Activated T-helper 2 cell treated with anti-CD3 and anti-CD28 coated beads, Interferon-gamma antibody, Interleukin-2, Interleukin-4, amounts not matched to agents 10 μg/mL and 5 μg/mL and 100 μg/mL, durations not matched to agents 14 hours and 24 hours and 36 hours (primary cell): ENCODE results near the gene L3HYPDH. TPM values are rescaled to one million over a fixed set of nuclear protein-coding genes. Genes with fewer than 3 reads are reported as not detected.

Source experiments
- DNase-seq: peaks from one replicate; pipeline ENCODE4 v3.0.0; 2021; ENCODE audit warnings: low spot score
- H3K27ac Mint-ChIP-seq: one replicate; pipeline ENCODE4 v1.8.0; 2021; ENCODE audit warnings: mixed read lengths
- H3K27me3 Mint-ChIP-seq: one replicate; pipeline ENCODE4 v1.8.0; 2021; ENCODE audit warnings: low read depth, mixed read lengths
- H3K36me3 Mint-ChIP-seq: one replicate; pipeline ENCODE4 v1.8.0; 2021; ENCODE audit warnings: low read depth, mixed read lengths
- H3K4me1 Mint-ChIP-seq: one replicate; pipeline ENCODE4 v1.8.0; 2021; ENCODE audit warnings: low read depth, mixed read lengths
- H3K4me3 Mint-ChIP-seq: one replicate; pipeline ENCODE4 v1.8.0; 2021; ENCODE audit warnings: low read depth, mild to moderate bottlenecking, moderate library complexity, mixed read lengths
- H3K9me3 Mint-ChIP-seq: one replicate; pipeline ENCODE4 v1.8.0; 2021; ENCODE audit warnings: mixed read lengths
- intact Hi-C: fragments of 100-400 bp; cut with micrococcal nuclease; formaldehyde crosslinking; loops from one replicate; pipeline ENCODE4 v1.15.1; 2023
- total RNA-seq: library from RNA; stranded (reverse); gene quantifications from 2 replicates; pipeline ENCODE4 v1.2.3, GENCODE V29; 2022

Gene L3HYPDH
- total RNA-seq, 1 donor from 2014 or later, result 15.9 TPM

DNA sequence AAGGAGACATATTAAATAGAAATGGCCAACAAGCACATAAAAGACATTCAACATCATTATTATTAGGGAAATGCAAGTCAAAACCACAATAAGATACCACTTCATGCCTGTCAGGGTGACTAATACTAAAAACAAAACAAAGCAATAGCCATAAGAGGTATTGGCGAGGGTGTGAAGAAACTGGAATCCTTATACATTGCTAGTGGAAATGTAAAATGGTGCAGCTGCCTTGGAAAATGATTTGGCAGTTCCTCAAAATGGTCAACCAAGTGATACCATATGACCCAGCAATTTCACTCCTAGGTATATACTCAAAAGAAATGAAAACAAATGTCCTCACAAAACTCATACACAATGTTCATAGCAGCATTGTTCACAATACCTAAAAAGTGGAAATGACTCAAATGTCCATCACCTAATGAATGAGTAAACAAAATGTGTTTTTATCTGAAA, 46.0 kb downstream of the L3HYPDH start:
- Mint-ChIP-seq H3K4me1 (no peaks in the 10 kb centered on the region), H3K27me3 (peaks cover 2% of the 10 kb centered on the region), H3K27ac (no peak overlapping the region), H3K4me3 (no peak overlapping the region), H3K36me3 (no peaks in the 10 kb centered on the region), H3K9me3 (no peaks in the 10 kb centered on the region)
- intact Hi-C loops, result no loop called here
- DNase-seq, result no peak

- no peaks in the 10 kb centered on the region for H3K4me1 Mint-ChIP-seq
- intact Hi-C loops, result no loop called here
- no peak overlapping the region for H3K4me3 Mint-ChIP-seq
- H3K27ac Mint-ChIP-seq, result no peak overlapping the region
- H3K9me3 Mint-ChIP-seq, result no peaks in the 10 kb centered on the region
- H3K27me3 Mint-ChIP-seq, result no peaks in the 10 kb centered on the region
- no peak for DNase-seq
- no peaks in the 10 kb centered on the region for H3K36me3 Mint-ChIP-seq
Measured at GRCh38 chr14:59435987-59436386, 48.2 kb downstream of the L3HYPDH start.

DNA sequence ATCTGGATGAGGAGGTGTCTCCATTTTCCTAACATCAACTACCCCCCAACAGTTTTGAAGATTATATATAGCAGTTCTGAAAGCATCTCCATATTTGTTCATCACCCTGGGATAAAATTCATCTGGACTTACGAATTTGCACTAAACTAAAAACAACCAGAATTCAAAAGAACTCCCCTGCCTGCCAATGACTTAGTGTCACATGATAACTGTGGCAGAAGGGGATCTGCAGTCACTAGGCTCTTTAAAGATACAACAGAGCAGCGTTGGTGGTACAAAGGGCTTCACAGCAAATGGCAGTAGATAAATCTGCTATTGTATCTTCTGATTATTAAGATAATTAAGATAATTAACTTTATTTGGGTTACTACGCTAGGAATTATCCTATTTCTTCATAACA, 49.1 kb downstream of the L3HYPDH start:
- intact Hi-C loops, result no loop called here
- H3K4me3 Mint-ChIP-seq, result no peak overlapping the region
- H3K36me3 Mint-ChIP-seq, result no peaks in the 10 kb centered on the region
- no peaks in the 10 kb centered on the region for H3K4me1 Mint-ChIP-seq
- H3K27me3 Mint-ChIP-seq, result no peaks in the 10 kb centered on the region
- DNase-seq, result no peak
- H3K9me3 Mint-ChIP-seq, result no peaks in the 10 kb centered on the region
- H3K27ac Mint-ChIP-seq, result no peak overlapping the region

- intact Hi-C loops, result no loop called here
- Mint-ChIP-seq H3K4me1 (peaks cover 8% of the 10 kb centered on the region), H3K4me3 (no peak overlapping the region), H3K27ac (no peak overlapping the region), H3K27me3 (peaks cover 7% of the 10 kb centered on the region), H3K36me3 (no peaks in the 10 kb centered on the region), H3K9me3 (no peaks in the 10 kb centered on the region)
- DNase-seq, result no peak
Measured at GRCh38 chr14:59429790-59430189, 54.4 kb downstream of the L3HYPDH start.

DNA sequence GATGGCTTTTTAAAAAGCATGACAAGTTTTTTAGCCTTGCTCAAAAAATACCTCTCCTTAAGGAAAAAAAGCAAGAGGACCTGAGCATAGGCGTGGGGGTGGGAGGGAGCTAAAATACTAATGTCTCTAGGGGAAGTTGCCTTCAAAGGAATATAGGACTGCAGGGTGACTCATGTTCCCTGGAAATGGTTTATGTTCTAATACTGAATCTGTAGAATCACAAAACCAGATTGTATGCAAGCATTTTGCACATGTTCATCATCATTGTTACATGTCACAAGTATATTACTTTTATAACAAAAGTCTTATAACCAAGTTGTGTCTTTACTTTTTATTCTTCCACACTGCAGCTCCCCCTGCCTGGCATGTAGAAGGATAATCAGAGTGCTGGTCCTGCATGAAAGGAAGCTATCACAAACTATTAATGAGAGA, 55.6 kb downstream of the L3HYPDH start:
- Mint-ChIP-seq H3K27me3 (peaks cover 8% of the 10 kb centered on the region), H3K4me1 (peaks cover 8% of the 10 kb centered on the region), H3K27ac (no peak overlapping the region), H3K9me3 (no peaks in the 10 kb centered on the region), H3K4me3 (no peak overlapping the region), H3K36me3 (no peaks in the 10 kb centered on the region)
- intact Hi-C loops, result no loop called here
- DNase-seq, result no peak

- no peak overlapping the region for H3K27ac Mint-ChIP-seq
- DNase-seq, result no peak
Measured at GRCh38 chr14:59427653-59428580, 56.3 kb downstream of the L3HYPDH start.

DNA sequence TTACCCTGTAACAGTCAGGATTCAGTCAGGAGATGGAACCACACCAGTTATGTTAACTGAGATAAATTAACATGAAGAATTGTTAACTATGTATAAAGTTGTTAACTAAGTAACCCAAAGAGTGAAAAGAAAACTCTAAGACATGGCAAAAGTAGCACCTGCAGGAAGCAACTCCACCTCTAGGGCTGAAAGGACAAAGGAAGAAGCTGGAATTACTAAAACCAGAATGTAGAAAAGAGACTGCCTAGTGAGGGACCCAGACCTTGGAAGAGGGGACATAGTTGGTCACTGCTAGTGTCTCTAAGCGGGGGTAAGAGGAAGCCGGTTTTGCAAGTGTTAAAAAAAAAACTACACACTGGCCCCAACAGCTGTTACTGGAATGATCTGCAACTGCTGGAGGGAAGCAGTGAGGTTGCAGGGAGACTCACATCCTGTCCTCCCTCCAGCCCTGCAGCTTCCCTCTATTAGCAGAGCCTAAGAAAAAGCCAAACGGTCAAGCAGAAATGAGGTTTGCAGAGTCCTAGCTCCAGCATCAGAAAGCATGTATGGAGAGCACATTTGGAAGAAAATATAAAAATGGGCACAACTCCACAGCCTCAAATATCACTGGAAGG, 58.8 kb downstream of the L3HYPDH start:
- intact Hi-C loops, result no loop called here
- H3K27me3 Mint-ChIP-seq, result peaks cover 13% of the 10 kb centered on the region
- H3K36me3 Mint-ChIP-seq, result no peaks in the 10 kb centered on the region
- peaks cover 8% of the 10 kb centered on the region for H3K4me1 Mint-ChIP-seq
- no peak overlapping the region for H3K27ac Mint-ChIP-seq
- H3K9me3 Mint-ChIP-seq, result no peaks in the 10 kb centered on the region
- DNase-seq, result no peak
- H3K4me3 Mint-ChIP-seq, result no peak overlapping the region

More at GRCh38 chr14:59427653-59428580, 56.3 kb downstream of the L3HYPDH start:
- H3K4me3 Mint-ChIP-seq, result no peak overlapping the region
- no peaks in the 10 kb centered on the region for H3K36me3 Mint-ChIP-seq
- peaks cover 8% of the 10 kb centered on the region for H3K4me1 Mint-ChIP-seq
- intact Hi-C loops, result no loop called here
- peaks cover 8% of the 10 kb centered on the region for H3K27me3 Mint-ChIP-seq
- no peaks in the 10 kb centered on the region for H3K9me3 Mint-ChIP-seq

DNA sequence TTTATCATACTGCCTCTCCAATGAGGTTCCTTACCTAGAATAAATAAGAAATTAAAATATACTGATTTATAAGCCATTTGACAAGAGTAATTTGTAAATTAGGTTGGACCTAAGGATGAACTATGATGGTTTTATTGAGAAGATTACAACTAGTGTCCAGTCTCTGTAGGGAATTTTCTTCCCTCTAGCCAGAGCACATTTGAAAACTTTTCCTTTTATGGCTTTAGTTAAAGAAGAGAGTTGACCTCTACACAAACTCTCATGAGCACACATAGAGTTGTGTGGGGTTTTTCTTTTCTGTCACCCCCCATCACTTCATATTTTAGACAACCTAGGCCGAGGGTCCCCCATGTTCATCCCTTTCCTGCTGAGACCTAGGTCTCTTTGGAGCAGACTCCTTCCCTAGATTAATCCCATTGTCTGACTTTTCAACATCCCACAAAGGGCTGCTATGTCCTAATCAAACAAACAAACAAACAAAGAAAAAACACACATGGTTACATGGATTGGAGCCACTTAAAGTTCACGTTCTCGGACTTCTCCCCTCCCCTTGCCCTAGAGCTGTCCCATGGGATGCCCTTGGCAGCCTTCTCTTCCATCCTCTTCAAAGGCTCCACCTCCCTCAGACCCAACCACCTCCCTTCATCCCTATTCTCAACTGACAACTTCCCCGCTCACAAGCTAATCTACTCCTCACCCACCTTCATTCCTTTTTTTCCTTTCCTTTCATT, 59.7 kb downstream of the L3HYPDH start:
- H3K4me1 Mint-ChIP-seq, result peaks cover 8% of the 10 kb centered on the region
- no peak overlapping the region for H3K27ac Mint-ChIP-seq
- H3K36me3 Mint-ChIP-seq, result no peaks in the 10 kb centered on the region
- H3K4me3 Mint-ChIP-seq, result no peak overlapping the region
- no peak for DNase-seq
- no peaks in the 10 kb centered on the region for H3K9me3 Mint-ChIP-seq
- H3K27me3 Mint-ChIP-seq, result peaks cover 13% of the 10 kb centered on the region
- intact Hi-C loops, result no loop called here

Other genes starting within 250 kb of the L3HYPDH start
- gene GPR135, start 19.0 kb downstream of the L3HYPDH start, total RNA-seq, result 1.6 and 2.4 TPM in 2 replicates
- gene JKAMP, start 109 bp upstream of the L3HYPDH start, total RNA-seq, result 26.0 and 29.6 TPM in 2 replicates
- gene CCDC175, start 92.4 kb upstream of the L3HYPDH start, total RNA-seq, result not detected in 2 replicates